H9 (cell line): ENCODE results near the gene OMG. TPM values are rescaled to one million over a fixed set of nuclear protein-coding genes. Genes with fewer than 3 reads are reported as not detected.

ENCODE experiments used
- DNase-seq: peaks from one replicate; pipeline ENCODE4 v3.0.0-alpha.2; 2017
- H2AFZ ChIP-seq: one replicate; pipeline ENCODE4 v1.6.1; 2013; ENCODE audit warnings: mild to moderate bottlenecking, low read length, control low read depth, moderate library complexity
- H2AK5ac ChIP-seq: 2 replicates; pipeline ENCODE4 v1.6.1; 2013; ENCODE audit warnings: low read length, control low read depth, mixed read lengths; ENCODE audit not compliant: insufficient read length
- H2BK120ac ChIP-seq: one replicate; pipeline ENCODE4 v1.6.1; 2013; ENCODE audit warnings: low read depth, mild to moderate bottlenecking, low read length, control low read depth, inconsistent platforms; ENCODE audit not compliant: poor library complexity, severe bottlenecking
- H2BK12ac ChIP-seq: 2 replicates; pipeline ENCODE4 v1.6.1; 2013; ENCODE audit warnings: low read length, control low read depth, mixed read lengths, low read depth; ENCODE audit not compliant: insufficient read length
- H2BK15ac ChIP-seq: 2 replicates; pipeline ENCODE4 v1.6.1; 2013; ENCODE audit warnings: low read depth, low read length, control low read depth
- H2BK20ac ChIP-seq: one replicate; pipeline ENCODE4 v1.6.1; 2013; ENCODE audit warnings: low read depth, mild to moderate bottlenecking, low read length, control low read depth, inconsistent platforms; ENCODE audit not compliant: poor library complexity, severe bottlenecking
- H2BK5ac ChIP-seq: 2 replicates; pipeline ENCODE4 v1.6.1; 2013; ENCODE audit warnings: low read length, control low read depth, mixed read lengths; ENCODE audit not compliant: insufficient read length
- H3K14ac ChIP-seq: 2 replicates; pipeline ENCODE4 v1.6.1; 2013; ENCODE audit warnings: low read length, control low read depth; ENCODE audit not compliant: insufficient read depth
- H3K18ac ChIP-seq: 2 replicates; pipeline ENCODE4 v1.6.1; 2013; ENCODE audit warnings: low read depth, mild to moderate bottlenecking, mixed read lengths, low read length, control low read depth; ENCODE audit not compliant: insufficient read length
- H3K23ac ChIP-seq: 2 replicates; pipeline ENCODE4 v1.6.1; 2013; ENCODE audit warnings: low read length, control low read depth, mixed read lengths, low read depth; ENCODE audit not compliant: insufficient read length
- H3K23me2 ChIP-seq: 2 replicates; pipeline ENCODE4 v1.6.1; 2013; ENCODE audit warnings: low read depth, mild to moderate bottlenecking, mixed read lengths, low read length, control low read depth; ENCODE audit not compliant: insufficient read length, poor library complexity, severe bottlenecking
- H3K27ac ChIP-seq: 2 replicates; pipeline ENCODE4 v1.5.1; 2013; ENCODE audit warnings: low read length, control low read depth, mixed read lengths, low read depth; ENCODE audit not compliant: insufficient read length
- H3K27me3 ChIP-seq: 2 replicates; pipeline ENCODE4 v1.6.1; 2013; ENCODE audit warnings: low read length, control low read depth, inconsistent platforms; ENCODE audit not compliant: insufficient read depth
- H3K4ac ChIP-seq: 2 replicates; pipeline ENCODE4 v1.6.1; 2013; ENCODE audit warnings: low read depth, mild to moderate bottlenecking, control low read depth, inconsistent platforms, low read length, moderate library complexity
- H3K4me1 ChIP-seq: 2 replicates; pipeline ENCODE4 v1.6.1; 2013; ENCODE audit warnings: low read length, control low read depth, inconsistent platforms; ENCODE audit not compliant: insufficient read depth
- H3K4me2 ChIP-seq: 2 replicates; pipeline ENCODE4 v1.6.1; 2013; ENCODE audit warnings: low read length, control low read depth, mixed read lengths; ENCODE audit not compliant: insufficient read length, insufficient read depth
- H3K56ac ChIP-seq: 2 replicates; pipeline ENCODE4 v1.6.1; 2013; ENCODE audit warnings: low read depth, mild to moderate bottlenecking, mixed read lengths, low read length, control low read depth; ENCODE audit not compliant: insufficient read length
- H3K79me1 ChIP-seq: 2 replicates; pipeline ENCODE4 v1.6.1; 2013; ENCODE audit warnings: low read depth, mild to moderate bottlenecking, moderate library complexity, low read length, control low read depth, inconsistent platforms; ENCODE audit not compliant: insufficient read depth, poor library complexity, severe bottlenecking
- H3K79me2 ChIP-seq: 2 replicates; pipeline ENCODE4 v1.6.1; 2013; ENCODE audit warnings: low read length, control low read depth, inconsistent platforms; ENCODE audit not compliant: insufficient read depth
- H3K9ac ChIP-seq: 2 replicates; pipeline ENCODE4 v1.6.1; 2013; ENCODE audit warnings: low read length, control low read depth, mixed read lengths; ENCODE audit not compliant: insufficient read length; ENCODE audit errors: extremely low read depth
- H3K9me3 ChIP-seq: one replicate; pipeline ENCODE4 v1.6.1; 2013; ENCODE audit warnings: low read depth, low read length, inconsistent platforms; ENCODE audit not compliant: control insufficient read depth
- H3T11ph ChIP-seq: one replicate; pipeline ENCODE4 v1.6.1; 2013; ENCODE audit warnings: mild to moderate bottlenecking, low read length, control low read depth, inconsistent platforms
- H4K20me1 ChIP-seq: one replicate; pipeline ENCODE4 v1.6.1; 2013; ENCODE audit not compliant: control insufficient read depth, insufficient read length, insufficient read depth
- H4K5ac ChIP-seq: 2 replicates; pipeline ENCODE4 v1.6.1; 2013; ENCODE audit warnings: low read depth, mild to moderate bottlenecking, mixed read lengths, low read length, control low read depth; ENCODE audit not compliant: insufficient read length
- H4K8ac ChIP-seq: replicated peaks from 2 replicates; pipeline ENCODE4 v1.6.1; 2013; ENCODE audit warnings: low read length, control low read depth, mixed read lengths, low read depth; ENCODE audit not compliant: insufficient read length
- H4K91ac ChIP-seq: 2 replicates; pipeline ENCODE4 v1.6.1; 2013; ENCODE audit warnings: low read depth, mild to moderate bottlenecking, moderate library complexity, mixed read lengths, low read length, control low read depth; ENCODE audit not compliant: insufficient read length
- H3K27ac Mint-ChIP-seq, 3 experiments: 2 replicates in 2 of 3; 3 replicates in 1 of 3; pipeline ENCODE4 v1.8.0; 2020 to 2021; ENCODE audit warnings: mixed read lengths in 3 of 3, mild to moderate bottlenecking in 1 of 3, moderate library complexity in 1 of 3
- H3K27me3 Mint-ChIP-seq: 2 replicates; pipeline ENCODE4 v1.8.0; 2021; ENCODE audit warnings: low read depth, mild to moderate bottlenecking, moderate library complexity, mixed read lengths
- H3K36me3 Mint-ChIP-seq, 3 experiments: 2 replicates in 2 of 3; 3 replicates in 1 of 3; pipeline ENCODE4 v1.8.0; 2020 to 2021; ENCODE audit warnings: low read depth in 3 of 3, mixed read lengths in 3 of 3; ENCODE audit not compliant: insufficient read depth in 1 of 3
- H3K4me1 Mint-ChIP-seq, 2 experiments: 2 replicates each; pipeline ENCODE4 v1.8.0; 2020; ENCODE audit warnings: mixed read lengths in 2 of 2
- H3K4me3 Mint-ChIP-seq, 2 experiments: 2 replicates in 1 of 2; 3 replicates in 1 of 2; pipeline ENCODE4 v1.8.0; 2020 to 2021; ENCODE audit warnings: mild to moderate bottlenecking in 2 of 2, mixed read lengths in 2 of 2, moderate library complexity in 1 of 2
- H3K9me3 Mint-ChIP-seq, 2 experiments: 2 replicates in 1 of 2; 3 replicates in 1 of 2; pipeline ENCODE4 v1.8.0; 2020; ENCODE audit warnings: mild to moderate bottlenecking in 2 of 2, mixed read lengths in 2 of 2, moderate library complexity in 1 of 2
- CTCF ChIP-seq: fragments of 200-600 bp; sonication (generic); conservative IDR thresholded peaks from 3 replicates; pipeline ENCODE4 v1.8.0; 2021; ENCODE audit warnings: antibody characterized with exemption, mild to moderate bottlenecking
- WGBS: extraction: QIAGEN DNeasy Blood & Tissue Kit; methylation state at CpG from one replicate; pipeline ENCODE4 v1.1.7; 2013; ENCODE audit warnings: missing lambda C conversion rate, low lambda C conversion rate, mixed read lengths; ENCODE audit not compliant: insufficient read length; ENCODE audit errors: extremely low coverage; 5-methylcytosine and 5-hydroxymethylcytosine counted together
- total RNA-seq: library from RNA; stranded (reverse); gene quantifications from 2 replicates; pipeline ENCODE4 v1.2.1, GENCODE V29; 2021

OMG gene
- total RNA-seq, 1 experiment from 2014 or later = not detected

DNA sequence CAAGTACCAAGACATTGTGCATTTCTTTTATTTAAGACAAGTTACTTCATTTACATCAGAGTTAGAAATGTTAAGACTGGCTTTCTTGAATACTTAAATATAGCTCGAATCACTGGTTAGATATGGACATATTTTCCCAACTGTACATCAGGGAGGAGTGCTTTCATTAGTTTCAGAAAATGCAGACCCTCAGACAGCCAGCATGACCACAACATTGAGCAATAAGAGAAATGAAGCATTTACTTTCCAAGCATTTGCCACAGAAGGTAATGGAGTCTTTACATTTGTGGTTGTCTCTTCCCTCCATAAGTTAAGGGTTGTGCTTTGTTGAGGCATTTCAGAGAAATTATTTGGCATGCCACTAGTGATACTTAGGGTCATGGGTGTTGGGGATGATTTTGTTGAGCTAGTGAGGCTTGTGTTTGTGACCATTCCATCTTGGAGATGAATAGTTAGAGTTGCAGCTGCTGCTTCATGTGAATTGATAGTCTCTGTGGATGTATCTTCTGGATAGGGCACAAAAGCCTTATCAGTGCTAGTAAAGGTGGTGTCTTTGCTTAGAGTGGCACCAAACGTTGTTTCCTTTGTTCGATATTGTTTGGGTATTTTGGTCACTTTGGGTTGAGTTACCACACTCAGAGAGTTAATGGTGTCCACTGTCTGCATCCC, 2.1 kb downstream of the OMG start:
- Histone ChIP-seq H2BK5ac (no peak overlapping the region), H4K91ac (no peak overlapping the region), H3K79me2 (no peaks in the 10 kb centered on the region), H3K23ac (no peak overlapping the region), H3K4me2 (no peak overlapping the region), H4K8ac (no peak overlapping the region), H3K9me3 (no peaks in the 10 kb centered on the region), H3K27me3 (no peaks in the 10 kb centered on the region), H4K20me1 (no peaks in the 10 kb centered on the region), H3K27ac (no peak overlapping the region), H3T11ph (no peak overlapping the region), H3K79me1 (no peaks in the 10 kb centered on the region), H2BK20ac (no peak overlapping the region), H2AK5ac (no peak overlapping the region), H3K56ac (no peak overlapping the region), H3K14ac (no peak overlapping the region), H3K23me2 (no peaks in the 10 kb centered on the region), H2AFZ (no peak overlapping the region), H2BK120ac (no peak overlapping the region), H4K5ac (no peak overlapping the region), H3K4ac (no peak overlapping the region), H3K9ac (no peak overlapping the region), H3K4me1 (no peaks in the 10 kb centered on the region), H2BK12ac (no peak overlapping the region), H3K18ac (no peak overlapping the region), H2BK15ac (no peak overlapping the region)
- no peak for TF ChIP-seq CTCF
- no CpG with 5 or more reads among the region's 3 CpGs for WGBS
- no peaks in the 10 kb centered on the region for H3K9me3 Mint-ChIP-seq
- H3K36me3 Mint-ChIP-seq = peaks cover 0 to 4% (median 0%) of the 10 kb centered on the region in 3 experiments; a peak in 1 of 7 replicates
- peaks cover 16% of the 10 kb centered on the region in 2 experiments for H3K4me1 Mint-ChIP-seq
- H3K27ac Mint-ChIP-seq = no peak overlapping the region; a peak in 1 of 7 replicates
- DNase-seq = no peak
- H3K4me3 Mint-ChIP-seq = no peak overlapping the region
- no peaks in the 10 kb centered on the region for H3K27me3 Mint-ChIP-seq
